ENCODE data around the gene PI4KB.

DNA sequence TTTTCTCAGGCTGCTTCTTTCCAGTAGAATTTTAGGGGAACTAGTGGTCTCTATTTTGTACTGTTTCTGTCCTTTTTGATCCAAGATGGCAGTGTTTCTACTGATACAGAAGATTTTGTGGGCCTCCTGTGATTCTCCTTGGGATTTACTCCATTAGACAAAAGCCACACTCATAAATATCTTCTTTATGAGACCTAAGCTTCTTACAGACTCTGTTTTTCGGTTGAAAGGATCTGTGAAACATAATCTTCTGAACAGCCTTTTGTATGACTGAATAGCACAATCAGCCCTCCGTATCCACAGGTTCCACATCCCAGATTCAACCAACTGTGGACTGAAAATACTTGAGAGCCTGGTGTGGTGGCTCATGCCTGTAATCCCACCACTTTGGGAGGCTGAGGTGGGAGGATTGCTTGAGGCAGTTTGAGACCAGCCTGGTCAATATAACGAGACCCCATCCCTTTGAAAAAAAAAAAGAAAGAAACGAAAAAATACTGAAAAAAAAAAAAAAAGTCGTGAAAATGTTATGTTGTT lies 83.5 kb downstream of the PI4KB start:
- TF ChIP-seq, protein P1, sequence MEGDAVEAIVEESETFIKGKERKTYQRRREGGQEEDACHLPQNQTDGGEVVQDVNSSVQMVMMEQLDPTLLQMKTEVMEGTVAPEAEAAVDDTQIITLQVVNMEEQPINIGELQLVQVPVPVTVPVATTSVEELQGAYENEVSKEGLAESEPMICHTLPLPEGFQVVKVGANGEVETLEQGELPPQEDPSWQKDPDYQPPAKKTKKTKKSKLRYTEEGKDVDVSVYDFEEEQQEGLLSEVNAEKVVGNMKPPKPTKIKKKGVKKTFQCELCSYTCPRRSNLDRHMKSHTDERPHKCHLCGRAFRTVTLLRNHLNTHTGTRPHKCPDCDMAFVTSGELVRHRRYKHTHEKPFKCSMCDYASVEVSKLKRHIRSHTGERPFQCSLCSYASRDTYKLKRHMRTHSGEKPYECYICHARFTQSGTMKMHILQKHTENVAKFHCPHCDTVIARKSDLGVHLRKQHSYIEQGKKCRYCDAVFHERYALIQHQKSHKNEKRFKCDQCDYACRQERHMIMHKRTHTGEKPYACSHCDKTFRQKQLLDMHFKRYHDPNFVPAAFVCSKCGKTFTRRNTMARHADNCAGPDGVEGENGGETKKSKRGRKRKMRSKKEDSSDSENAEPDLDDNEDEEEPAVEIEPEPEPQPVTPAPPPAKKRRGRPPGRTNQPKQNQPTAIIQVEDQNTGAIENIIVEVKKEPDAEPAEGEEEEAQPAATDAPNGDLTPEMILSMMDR (IDR thresholded peaks at IDR 0.05), result no peak
- TF ChIP-seq POLR2A (IDR thresholded peaks at IDR 0.05), result no peak

All from body of pancreas (tissue), 4 donors.